ENCODE data around the gene MON1A. TPM values are rescaled to one million over a fixed set of nuclear protein-coding genes. Genes with fewer than 3 reads are reported as not detected.

The MON1A gene
- total RNA-seq, 1 experiment from 2014 or later: 8.9 TPM

DNA sequence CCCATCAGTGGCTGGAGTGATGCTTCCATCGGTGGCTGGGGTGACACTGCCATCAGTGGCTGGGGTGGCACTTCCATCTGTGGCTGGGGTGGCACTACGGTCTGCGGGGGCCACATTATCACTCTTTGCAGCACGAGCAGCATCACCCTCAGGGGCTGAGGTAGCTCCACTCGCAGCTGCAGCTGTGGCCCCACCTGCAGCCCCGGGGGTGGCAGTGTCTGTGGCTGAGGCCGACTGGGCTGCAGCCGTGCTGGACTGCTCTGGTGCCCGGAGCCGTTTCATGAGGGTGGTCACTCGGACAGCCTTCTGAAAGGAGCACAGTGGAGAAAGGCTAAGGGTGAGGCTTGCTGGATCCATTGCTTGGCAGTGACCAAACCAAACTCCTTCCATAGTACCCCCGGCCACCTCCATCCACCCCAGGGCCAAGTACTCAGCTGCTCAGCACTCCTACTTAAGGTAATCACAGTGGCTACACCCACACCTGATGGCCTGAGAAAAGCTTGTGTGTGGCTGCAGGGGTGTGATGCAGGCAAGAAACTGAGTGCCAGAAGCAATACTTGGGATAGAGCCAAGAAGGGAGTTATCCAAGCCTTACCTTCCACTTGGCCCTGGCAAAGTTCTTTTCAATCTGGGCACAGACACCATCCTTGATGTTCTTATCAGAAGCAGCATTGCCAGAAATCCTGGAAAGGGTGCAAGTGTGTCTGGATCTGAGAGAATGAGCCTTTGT, 69.9 kb downstream of the MON1A start:
- DNase-seq (ENCODE audit: extremely low read depth, low read depth): no peak

Small RNA genes lying within 50 kb of the gene (small RNA-seq; reads per million reads assigned to genes)
- 0 reads per million in 2 experiments for gene RN7SL217P

Other genes starting within 250 kb of the MON1A start
- gene MST1, start 240.3 kb downstream of the MON1A start, total RNA-seq (2014; rRNA removed; shearing (Covaris generic)): 3.2 and 4.0 TPM in 2 replicates
- gene RNF123, start 240.3 kb downstream of the MON1A start, total RNA-seq (2014; rRNA removed; shearing (Covaris generic)): 18.2 and 18.6 TPM in 2 replicates
- not detected in 2 replicates for gene AMIGO3, start 210.1 kb downstream of the MON1A start, total RNA-seq (2014; rRNA removed; shearing (Covaris generic))
- gene GMPPB, start 205.9 kb downstream of the MON1A start, total RNA-seq (2014; rRNA removed; shearing (Covaris generic)): 7.8 and 8.7 TPM in 2 replicates
- 13.3 and 13.4 TPM in 2 replicates for gene IP6K1, start 143.3 kb downstream of the MON1A start, total RNA-seq (2014; rRNA removed; shearing (Covaris generic))
- not detected in 2 replicates for gene CDHR4, start 129.9 kb downstream of the MON1A start, total RNA-seq (2014; rRNA removed; shearing (Covaris generic))
- gene INKA1, start 126.5 kb downstream of the MON1A start, total RNA-seq (2014; rRNA removed; shearing (Covaris generic)): 0.10 and 0.26 TPM in 2 replicates
- 1.4 and 2.2 TPM in 2 replicates for gene UBA7, start 115.9 kb downstream of the MON1A start, total RNA-seq (2014; rRNA removed; shearing (Covaris generic))
- 5.3 and 5.7 TPM in 2 replicates for gene TRAIP, start 73.2 kb downstream of the MON1A start, total RNA-seq (2014; rRNA removed; shearing (Covaris generic))
- 0.26 TPM in 1 of 2 replicates, not detected in the other for gene CAMKV, start 59.9 kb downstream of the MON1A start, total RNA-seq (2014; rRNA removed; shearing (Covaris generic))
- 0.69 and 0.82 TPM in 2 replicates for gene MST1R, start 25.9 kb downstream of the MON1A start, total RNA-seq (2014; rRNA removed; shearing (Covaris generic))
- gene RBM6, start 10.3 kb upstream of the MON1A start, total RNA-seq (2014; rRNA removed; shearing (Covaris generic)): 24.6 and 33.8 TPM in 2 replicates
- gene RBM5, start 159.1 kb upstream of the MON1A start, total RNA-seq (2014; rRNA removed; shearing (Covaris generic)): 56.9 and 61.4 TPM in 2 replicates
- gene SEMA3F, start 225.5 kb upstream of the MON1A start, total RNA-seq (2014; rRNA removed; shearing (Covaris generic)): 4.4 and 5.4 TPM in 2 replicates

All from NCI-H460 (cell line).